NCI-H1092 treated with DMSO at 0.1 percent for 48 hours (cell line): ENCODE results near the gene XYLT1.

Experiments used
- DNase-seq: peaks from one replicate; lab custom pipeline; 2025; lab: John Stamatoyannopoulos, UW

XYLT1 gene

GRCh38 chr16:17098685-17099084, 372.1 kb downstream of the XYLT1 start:
- DNase-seq, result no peak

- DNase-seq, result no peak
Observed at GRCh38 chr16:17084130-17084529, 386.6 kb downstream of the XYLT1 start.

- DNase-seq, result no peak
Observed at GRCh38 chr16:17083628-17084027, 387.1 kb downstream of the XYLT1 start.

GRCh38 chr16:17082095-17082882, 388.5 kb downstream of the XYLT1 start:
- no peak for DNase-seq

GRCh38 chr16:17080105-17080504, 390.7 kb downstream of the XYLT1 start:
- no peak for DNase-seq

GRCh38 chr16:17078931-17079631, 391.7 kb downstream of the XYLT1 start:
- DNase-seq, result peak; percentile 8

- DNase-seq, result no peak
Observed at GRCh38 chr16:17076818-17077498, 393.8 kb downstream of the XYLT1 start.

GRCh38 chr16:17076092-17076754, 394.5 kb downstream of the XYLT1 start:
- no peak for DNase-seq

GRCh38 chr16:17072104-17072503, 398.7 kb downstream of the XYLT1 start:
- DNase-seq, result no peak

- DNase-seq, result peak; percentile 84
Observed at GRCh38 chr16:17070882-17071592, 399.7 kb downstream of the XYLT1 start.

GRCh38 chr16:17069681-17070080, 401.1 kb downstream of the XYLT1 start:
- no peak for DNase-seq

GRCh38 chr16:17068524-17068923, 402.2 kb downstream of the XYLT1 start:
- no peak for DNase-seq

- no peak for DNase-seq
Observed at GRCh38 chr16:17067882-17068281, 402.9 kb downstream of the XYLT1 start.

GRCh38 chr16:17063201-17064139, 407.3 kb downstream of the XYLT1 start:
- no peak for DNase-seq

GRCh38 chr16:17062676-17063075, 408.1 kb downstream of the XYLT1 start:
- no peak for DNase-seq

GRCh38 chr16:17061326-17061725, 409.4 kb downstream of the XYLT1 start:
- no peak for DNase-seq

- no peak for DNase-seq
Observed at GRCh38 chr16:17058471-17058870, 412.3 kb downstream of the XYLT1 start.

GRCh38 chr16:17056666-17057065, 414.1 kb downstream of the XYLT1 start:
- no peak for DNase-seq

GRCh38 chr16:17053536-17054160, 417.1 kb downstream of the XYLT1 start:
- no peak for DNase-seq
